KMS-11 (cell line): ENCODE data around the gene SDK1.

Experiments
- H2AFZ ChIP-seq: fragments of 200-600 bp; sonication (generic); 2 replicates; pipeline ENCODE4 v1.6.1; 2016; ENCODE audit warnings: antibody characterized with exemption, mixed run types, low read depth
- H3K27ac ChIP-seq: fragments of 200-600 bp; sonication (generic); 2 replicates; pipeline ENCODE4 v1.6.1; 2016; ENCODE audit warnings: mild to moderate bottlenecking, mixed run types
- H3K27me3 ChIP-seq: fragments of 200-600 bp; sonication (generic); 2 replicates; pipeline ENCODE4 v1.6.1; 2017; ENCODE audit warnings: mild to moderate bottlenecking, low read depth, mixed run types, moderate library complexity; ENCODE audit not compliant: insufficient read depth
- H3K36me3 ChIP-seq: fragments of 200-600 bp; sonication (generic); 2 replicates; pipeline ENCODE4 v1.6.1; 2017; ENCODE audit warnings: mild to moderate bottlenecking, mixed run types; ENCODE audit not compliant: insufficient read depth
- H3K4me1 ChIP-seq: fragments of 200-600 bp; sonication (generic); 2 replicates; pipeline ENCODE4 v1.6.1; 2016; ENCODE audit warnings: mild to moderate bottlenecking, low read depth, mixed run types; ENCODE audit not compliant: poor library complexity, severe bottlenecking
- H3K4me2 ChIP-seq: fragments of 200-600 bp; sonication (generic); 2 replicates; pipeline ENCODE4 v1.7.0; 2016; ENCODE audit warnings: mild to moderate bottlenecking, mixed run types
- H3K4me3 ChIP-seq: fragments of 200-600 bp; sonication (generic); IDR thresholded peaks from 2 replicates; pipeline ENCODE4 v1.6.1; 2017; ENCODE audit warnings: low read depth, low read length, mixed read lengths; ENCODE audit not compliant: insufficient read depth
- H3K79me2 ChIP-seq: fragments of 200-600 bp; sonication (generic); 2 replicates; pipeline ENCODE4 v1.6.1; 2016; ENCODE audit warnings: low read depth, mixed run types; ENCODE audit not compliant: insufficient read depth
- H3K9ac ChIP-seq: fragments of 200-600 bp; sonication (generic); 2 replicates; pipeline ENCODE4 v1.6.1; 2016; ENCODE audit warnings: mild to moderate bottlenecking, mixed run types
- H4K20me1 ChIP-seq: fragments of 200-600 bp; sonication (generic); 2 replicates; pipeline ENCODE4 v1.6.1; 2016; ENCODE audit warnings: mild to moderate bottlenecking, mixed run types; ENCODE audit not compliant: insufficient read depth
- TF ChIP-seq, protein P1 (sequence below): fragments of 200-600 bp; sonication (generic); conservative IDR thresholded peaks from 2 replicates; pipeline ENCODE4 v1.6.1; 2017; ENCODE audit warnings: low read depth, mild to moderate bottlenecking, antibody characterized with exemption, low read length, moderate library complexity, mixed read lengths

Gene SDK1

DNA sequence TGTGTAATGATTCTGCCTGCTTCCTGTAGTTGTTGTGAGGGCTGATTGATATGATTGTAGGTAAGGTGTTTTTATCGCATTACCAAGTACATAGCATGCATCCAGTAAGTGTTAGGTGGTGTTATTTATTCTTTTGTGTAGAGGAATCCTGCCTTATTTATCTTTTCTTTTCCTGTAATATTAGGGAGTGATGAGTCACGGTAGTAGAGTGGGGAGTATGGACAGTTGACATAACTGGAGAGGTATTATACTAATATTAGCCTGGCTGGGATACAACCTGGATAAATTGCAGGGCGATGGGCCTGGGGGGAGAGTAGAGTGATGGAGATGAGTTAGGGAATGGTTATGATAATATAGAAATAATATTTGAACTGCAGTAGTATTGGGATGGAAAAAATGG is 9.8 kb downstream of the SDK1 start:
- Histone ChIP-seq H3K4me2 (no peak overlapping the region), H3K79me2 (no peaks in the 10 kb centered on the region), H3K9ac (no peak overlapping the region), H3K27ac (no peak overlapping the region), H3K4me1 (no peaks in the 10 kb centered on the region), H3K4me3 (no peak overlapping the region), H3K27me3 (no peaks in the 10 kb centered on the region), H2AFZ (no peak overlapping the region), H3K36me3 (no peaks in the 10 kb centered on the region), H4K20me1 (no peaks in the 10 kb centered on the region)
- TF ChIP-seq, protein P1, sequence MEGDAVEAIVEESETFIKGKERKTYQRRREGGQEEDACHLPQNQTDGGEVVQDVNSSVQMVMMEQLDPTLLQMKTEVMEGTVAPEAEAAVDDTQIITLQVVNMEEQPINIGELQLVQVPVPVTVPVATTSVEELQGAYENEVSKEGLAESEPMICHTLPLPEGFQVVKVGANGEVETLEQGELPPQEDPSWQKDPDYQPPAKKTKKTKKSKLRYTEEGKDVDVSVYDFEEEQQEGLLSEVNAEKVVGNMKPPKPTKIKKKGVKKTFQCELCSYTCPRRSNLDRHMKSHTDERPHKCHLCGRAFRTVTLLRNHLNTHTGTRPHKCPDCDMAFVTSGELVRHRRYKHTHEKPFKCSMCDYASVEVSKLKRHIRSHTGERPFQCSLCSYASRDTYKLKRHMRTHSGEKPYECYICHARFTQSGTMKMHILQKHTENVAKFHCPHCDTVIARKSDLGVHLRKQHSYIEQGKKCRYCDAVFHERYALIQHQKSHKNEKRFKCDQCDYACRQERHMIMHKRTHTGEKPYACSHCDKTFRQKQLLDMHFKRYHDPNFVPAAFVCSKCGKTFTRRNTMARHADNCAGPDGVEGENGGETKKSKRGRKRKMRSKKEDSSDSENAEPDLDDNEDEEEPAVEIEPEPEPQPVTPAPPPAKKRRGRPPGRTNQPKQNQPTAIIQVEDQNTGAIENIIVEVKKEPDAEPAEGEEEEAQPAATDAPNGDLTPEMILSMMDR = no peak

DNA sequence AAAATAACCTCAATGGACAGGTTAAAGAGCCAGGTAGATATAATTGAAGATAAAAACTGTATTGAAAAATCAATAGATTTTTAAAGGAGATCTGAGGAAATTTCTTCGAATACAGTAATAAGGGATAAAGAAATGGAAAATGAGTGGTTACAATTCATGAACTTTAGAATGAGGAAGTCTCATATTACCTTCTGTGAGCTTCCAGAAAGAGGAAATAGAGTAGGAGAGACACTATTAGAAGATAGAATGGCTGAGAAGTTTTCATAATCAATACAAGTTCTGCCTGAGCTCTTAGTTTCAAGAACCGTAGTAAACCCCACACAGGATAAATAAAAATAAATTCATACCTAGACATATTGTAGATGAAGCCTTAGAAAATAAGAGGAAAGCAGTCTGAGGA is 11.5 kb downstream of the SDK1 start:
- Histone ChIP-seq H3K27ac (no peak overlapping the region), H3K79me2 (no peaks in the 10 kb centered on the region)
- TF ChIP-seq, protein P1 = no peak

DNA sequence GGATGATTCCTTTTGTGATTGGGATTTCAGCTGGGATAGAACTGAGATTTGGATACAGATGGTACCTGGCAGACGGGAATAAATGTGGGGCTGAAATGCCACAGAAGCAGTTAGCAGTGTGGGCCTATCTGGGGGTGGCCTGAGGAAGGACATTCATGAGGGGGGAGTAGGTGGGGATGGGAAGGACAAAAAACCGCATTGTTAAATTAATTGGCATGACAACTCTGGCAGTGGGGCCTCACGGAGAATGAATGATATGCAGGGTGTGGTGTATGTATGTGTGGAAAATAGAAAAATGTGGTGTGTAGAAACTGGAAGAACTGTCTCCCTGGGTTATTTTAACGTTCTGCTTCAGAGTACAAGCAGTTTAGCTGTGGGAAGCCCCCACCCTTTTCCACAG is 17.8 kb downstream of the SDK1 start:
- Histone ChIP-seq H2AFZ (no peak overlapping the region), H4K20me1 (no peaks in the 10 kb centered on the region), H3K79me2 (no peaks in the 10 kb centered on the region), H3K4me1 (no peaks in the 10 kb centered on the region), H3K27ac (no peak overlapping the region), H3K9ac (no peak overlapping the region), H3K4me3 (no peak overlapping the region), H3K27me3 (no peaks in the 10 kb centered on the region), H3K4me2 (no peak overlapping the region), H3K36me3 (no peaks in the 10 kb centered on the region)
- TF ChIP-seq, protein P1 = no peak

More for the DNA sequence above, 11.5 kb downstream of the SDK1 start:
- Histone ChIP-seq H3K4me1 (no peaks in the 10 kb centered on the region), H2AFZ (no peak overlapping the region), H3K4me3 (no peak overlapping the region), H3K27me3 (no peaks in the 10 kb centered on the region), H3K4me2 (no peak overlapping the region), H3K36me3 (no peaks in the 10 kb centered on the region), H4K20me1 (no peaks in the 10 kb centered on the region), H3K9ac (no peak overlapping the region)

DNA sequence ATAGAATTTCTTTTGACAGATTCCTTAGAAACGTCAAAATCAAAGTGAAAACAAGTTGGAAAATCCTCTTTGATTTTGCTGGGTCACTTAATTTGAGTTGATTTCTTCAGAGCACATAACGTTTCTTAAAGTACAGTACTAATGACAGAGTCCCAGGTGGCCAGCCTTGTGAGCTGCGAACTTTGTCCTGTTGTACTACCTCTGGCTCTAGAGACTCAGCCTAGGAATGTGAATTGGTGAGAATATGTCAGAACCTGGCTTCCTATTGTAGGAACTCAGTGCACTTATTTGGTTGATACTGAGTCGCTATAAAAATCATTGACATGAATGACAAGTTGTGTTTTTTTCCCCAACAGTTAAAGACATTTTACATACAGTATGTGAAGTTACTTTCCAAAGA is 20.2 kb downstream of the SDK1 start:
- no peaks in the 10 kb centered on the region for H4K20me1 ChIP-seq
- no peak overlapping the region for H3K27ac ChIP-seq
- no peak overlapping the region for H2AFZ ChIP-seq
- no peak overlapping the region for H3K4me2 ChIP-seq
- H3K27me3 ChIP-seq = no peaks in the 10 kb centered on the region
- H3K4me1 ChIP-seq = no peaks in the 10 kb centered on the region
- no peak overlapping the region for H3K4me3 ChIP-seq
- H3K79me2 ChIP-seq = no peaks in the 10 kb centered on the region
- TF ChIP-seq, protein P1 = no peak
- H3K36me3 ChIP-seq = no peaks in the 10 kb centered on the region
- H3K9ac ChIP-seq = no peak overlapping the region
